HEK293 (cell line): ENCODE data around the gene YPEL1.

Experiments
- CTCF ChIP-seq: fragments of 450-650 bp; formaldehyde crosslinking; IDR thresholded peaks from 2 replicates; pipeline ENCODE4 v1.5.1; 2016; ENCODE audit warnings: missing biosample characterization, missing genetic modification characterization
- PBX3 ChIP-seq: sonication (generic); formaldehyde crosslinking; IDR thresholded peaks from 2 replicates; pipeline ENCODE4 v1.8.1; 2022; ENCODE audit warnings: mild to moderate bottlenecking, moderate library complexity, missing genetic modification reagents
- SP2 ChIP-seq: fragments of 450-650 bp; formaldehyde crosslinking; IDR thresholded peaks from 2 replicates; pipeline ENCODE4 v1.5.1; 2016; ENCODE audit warnings: missing biosample characterization, missing genetic modification characterization
- YY1 ChIP-seq: fragments of 450-650 bp; formaldehyde crosslinking; IDR thresholded peaks from 2 replicates; pipeline ENCODE4 v1.5.1; 2018; ENCODE audit warnings: missing biosample characterization, missing genetic modification characterization
- ZBTB8A ChIP-seq: fragments of 450-650 bp; formaldehyde crosslinking; IDR thresholded peaks from 2 replicates; pipeline ENCODE4 v1.5.1; 2016; ENCODE audit warnings: missing biosample characterization, missing genetic modification characterization
- ZNF114 ChIP-seq: fragments of 450-650 bp; formaldehyde crosslinking; IDR thresholded peaks from 2 replicates; pipeline ENCODE4 v1.5.0; 2017; ENCODE audit warnings: missing biosample characterization, missing genetic modification characterization
- ZNF292 ChIP-seq: fragments of 450-650 bp; formaldehyde crosslinking; IDR thresholded peaks from 2 replicates; pipeline ENCODE4 v1.5.1; 2016; ENCODE audit warnings: low read depth, missing biosample characterization, missing genetic modification characterization, borderline replicate concordance
- ZNF324 ChIP-seq: fragments of 450-650 bp; formaldehyde crosslinking; IDR thresholded peaks from 2 replicates; pipeline ENCODE4 v1.5.1; 2016; ENCODE audit warnings: missing biosample characterization, missing genetic modification characterization
- ZNF561 ChIP-seq: fragments of 450-650 bp; IDR thresholded peaks from 2 replicates; pipeline ENCODE4 v1.5.1; 2018; ENCODE audit warnings: missing biosample characterization, missing genetic modification characterization, borderline replicate concordance
- ZNF677 ChIP-seq: fragments of 450-650 bp; IDR thresholded peaks from 2 replicates; pipeline ENCODE4 v1.5.0; 2018; ENCODE audit warnings: missing biosample characterization, mild to moderate bottlenecking, missing genetic modification characterization, moderate library complexity

- no peak for TF ChIP-seq CTCF (tag by site-specific recombination)
- no peak for TF ChIP-seq ZNF292 (tag by site-specific recombination)
- TF ChIP-seq PBX3 (CRISPR knock-in tag): no peak
- TF ChIP-seq ZNF114 (tag by site-specific recombination): no peak
- no peak for TF ChIP-seq ZBTB8A (tag by site-specific recombination)
- no peak for TF ChIP-seq ZNF677
- no peak for TF ChIP-seq ZNF324 (tag by site-specific recombination)
- TF ChIP-seq YY1 (tag by site-specific recombination): no peak
- no peak for TF ChIP-seq SP2
- TF ChIP-seq ZNF561 (tag by site-specific recombination): no peak
These were observed 70.3 kb downstream of the YPEL1 start for GRCh38 chr22:21665047-21665851.
